Activated naive CD8-positive, alpha-beta T cell (primary cell): ENCODE measurements around the gene AURKAIP1.
A peak's percentile ranks its signal among the peaks of the same experiment; 100 is the strongest.
"Not testable (repeated sequence)": the region's sequence is repeated elsewhere in the genome, so short reads cannot be mapped to it uniquely, and the experiment has no call there.

Source experiments
- H3K27ac Mint-ChIP-seq: one replicate; pipeline ENCODE4 v1.8.0; 2021; ENCODE audit warnings: mixed read lengths
- H3K27me3 Mint-ChIP-seq: one replicate; pipeline ENCODE4 v1.8.0; 2021; ENCODE audit warnings: mixed read lengths
- H3K36me3 Mint-ChIP-seq: one replicate; pipeline ENCODE4 v1.8.0; 2021; ENCODE audit warnings: mixed read lengths
- H3K4me1 Mint-ChIP-seq: one replicate; pipeline ENCODE4 v1.8.0; 2021; ENCODE audit warnings: low read depth, mixed read lengths
- H3K4me3 Mint-ChIP-seq: one replicate; pipeline ENCODE4 v1.8.0; 2021; ENCODE audit warnings: mild to moderate bottlenecking, mixed read lengths
- H3K9me3 Mint-ChIP-seq: one replicate; pipeline ENCODE4 v1.8.0; 2021; ENCODE audit warnings: low read depth, mixed read lengths

AURKAIP1 gene

GRCh38 chr1:1374929-1375662, at the start of gene AURKAIP1:
TSS of gene AURKAIP1 (minus strand) at chr1:1375207. CDS start at chr1:1374756, 451 bp downstream.
- Mint-ChIP-seq H3K9me3 (no peaks in the 10 kb centered on the region), H3K27ac (peak within 1 kb of the TSS; percentile 93), H3K4me1 (peaks cover 14% of the 10 kb centered on the region), H3K4me3 (peak within 1 kb of the TSS; percentile 91), H3K27me3 (no peaks in the 10 kb centered on the region), H3K36me3 (no peaks in the 10 kb centered on the region)

GRCh38 chr1:1424707-1425106, 49.7 kb upstream of the AURKAIP1 start:
- H3K27ac Mint-ChIP-seq: no peak overlapping the region

DNA sequence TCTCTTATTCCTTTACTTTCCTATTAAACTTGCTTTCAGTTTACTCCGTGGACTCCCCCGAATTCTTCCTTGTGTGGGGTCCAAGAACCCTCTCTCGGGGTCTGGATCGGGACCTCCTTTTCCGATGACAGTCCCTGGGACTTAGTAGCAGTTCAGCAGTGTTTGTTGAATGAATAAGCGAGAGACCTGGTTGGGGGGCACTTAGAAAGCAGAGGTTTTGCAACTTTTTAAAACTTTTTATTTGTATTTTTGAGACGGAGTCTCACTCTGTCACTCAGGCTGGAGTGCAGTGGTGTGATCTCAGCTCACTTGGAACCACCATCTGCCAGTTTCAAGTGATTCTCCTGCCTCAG, 48.2 kb upstream of the AURKAIP1 start:
- Mint-ChIP-seq H3K9me3 (no peaks in the 10 kb centered on the region), H3K27me3 (no peaks in the 10 kb centered on the region), H3K27ac (no peak overlapping the region), H3K4me1 (peaks cover 2% of the 10 kb centered on the region), H3K36me3 (no peaks in the 10 kb centered on the region), H3K4me3 (no peak overlapping the region)

More at GRCh38 chr1:1424707-1425106, 49.7 kb upstream of the AURKAIP1 start:
- Mint-ChIP-seq H3K27me3 (peaks cover 3% of the 10 kb centered on the region), H3K36me3 (no peaks in the 10 kb centered on the region), H3K9me3 (no peaks in the 10 kb centered on the region), H3K4me1 (peaks cover 3% of the 10 kb centered on the region), H3K4me3 (no peak overlapping the region)

GRCh38 chr1:1422465-1423244, 47.6 kb upstream of the AURKAIP1 start:
- Mint-ChIP-seq H3K4me3 (no peak overlapping the region), H3K9me3 (no peaks in the 10 kb centered on the region), H3K27me3 (no peaks in the 10 kb centered on the region), H3K27ac (no peak overlapping the region), H3K36me3 (no peaks in the 10 kb centered on the region), H3K4me1 (peaks cover 2% of the 10 kb centered on the region)

GRCh38 chr1:1421907-1422464, 47.0 kb upstream of the AURKAIP1 start:
- no peaks in the 10 kb centered on the region for H3K27me3 Mint-ChIP-seq
- H3K4me1 Mint-ChIP-seq: peaks cover 2% of the 10 kb centered on the region
- no peak overlapping the region for H3K4me3 Mint-ChIP-seq
- no peak overlapping the region for H3K27ac Mint-ChIP-seq
- H3K9me3 Mint-ChIP-seq: no peaks in the 10 kb centered on the region
- no peaks in the 10 kb centered on the region for H3K36me3 Mint-ChIP-seq

DNA sequence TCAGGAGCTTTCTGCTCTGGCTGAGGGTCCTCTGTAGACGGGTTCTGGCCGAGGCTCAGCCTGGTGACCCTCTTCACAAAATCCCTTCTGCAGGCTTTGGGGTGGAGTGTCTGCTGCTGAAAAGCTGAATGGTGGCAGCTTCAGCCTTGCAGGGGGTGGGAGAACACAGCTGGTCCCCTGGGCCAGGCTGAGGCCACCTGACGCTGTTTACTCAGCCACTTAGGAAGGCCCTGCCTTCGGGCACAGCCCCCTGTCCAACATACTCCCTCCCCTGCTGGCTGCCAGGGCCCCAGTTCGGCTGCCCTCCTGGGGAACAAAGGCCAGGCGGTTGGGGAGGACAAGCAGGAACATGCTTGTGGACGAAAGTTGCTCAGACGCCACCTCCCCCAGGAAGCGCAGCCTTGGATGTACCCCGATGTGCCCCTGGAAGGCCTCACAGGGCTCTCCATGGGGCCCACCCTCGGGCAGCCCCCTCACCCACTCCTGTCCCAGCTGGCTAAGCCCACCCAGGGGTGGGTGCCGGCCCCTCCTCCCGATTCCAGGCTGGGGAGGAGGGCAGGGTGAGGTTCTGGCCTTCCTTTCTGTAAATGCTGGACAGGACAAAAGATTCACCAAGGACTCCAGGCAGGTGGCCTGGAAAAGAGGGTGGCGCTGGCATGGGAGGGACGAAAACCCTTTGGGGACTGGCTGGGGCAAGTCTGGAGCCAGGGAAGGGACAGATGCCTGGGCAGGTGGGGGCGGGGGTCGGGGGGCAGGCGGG, 46.3 kb upstream of the AURKAIP1 start, which contains the start of gene ANKRD65:
Gene ANKRD65, minus strand, starts transcription at position 130 of the 760 bp plus-strand sequence. CDS start 271 bp downstream, outside the sequence.
- Mint-ChIP-seq H3K27me3 (no peaks in the 10 kb centered on the region), H3K27ac (no peak within 1 kb of the TSS), H3K4me3 (peak within 1 kb of the TSS; percentile 23), H3K4me1 (peaks cover 2% of the 10 kb centered on the region), H3K36me3 (no peaks in the 10 kb centered on the region), H3K9me3 (no peaks in the 10 kb centered on the region)

GRCh38 chr1:1420654-1421141, 45.7 kb upstream of the AURKAIP1 start:
- H3K4me1 Mint-ChIP-seq: peaks cover 2% of the 10 kb centered on the region
- H3K36me3 Mint-ChIP-seq: no peaks in the 10 kb centered on the region
- no peak overlapping the region for H3K27ac Mint-ChIP-seq
- H3K9me3 Mint-ChIP-seq: no peaks in the 10 kb centered on the region
- no peaks in the 10 kb centered on the region for H3K27me3 Mint-ChIP-seq
- H3K4me3 Mint-ChIP-seq: peak overlapping the region; percentile 3

DNA sequence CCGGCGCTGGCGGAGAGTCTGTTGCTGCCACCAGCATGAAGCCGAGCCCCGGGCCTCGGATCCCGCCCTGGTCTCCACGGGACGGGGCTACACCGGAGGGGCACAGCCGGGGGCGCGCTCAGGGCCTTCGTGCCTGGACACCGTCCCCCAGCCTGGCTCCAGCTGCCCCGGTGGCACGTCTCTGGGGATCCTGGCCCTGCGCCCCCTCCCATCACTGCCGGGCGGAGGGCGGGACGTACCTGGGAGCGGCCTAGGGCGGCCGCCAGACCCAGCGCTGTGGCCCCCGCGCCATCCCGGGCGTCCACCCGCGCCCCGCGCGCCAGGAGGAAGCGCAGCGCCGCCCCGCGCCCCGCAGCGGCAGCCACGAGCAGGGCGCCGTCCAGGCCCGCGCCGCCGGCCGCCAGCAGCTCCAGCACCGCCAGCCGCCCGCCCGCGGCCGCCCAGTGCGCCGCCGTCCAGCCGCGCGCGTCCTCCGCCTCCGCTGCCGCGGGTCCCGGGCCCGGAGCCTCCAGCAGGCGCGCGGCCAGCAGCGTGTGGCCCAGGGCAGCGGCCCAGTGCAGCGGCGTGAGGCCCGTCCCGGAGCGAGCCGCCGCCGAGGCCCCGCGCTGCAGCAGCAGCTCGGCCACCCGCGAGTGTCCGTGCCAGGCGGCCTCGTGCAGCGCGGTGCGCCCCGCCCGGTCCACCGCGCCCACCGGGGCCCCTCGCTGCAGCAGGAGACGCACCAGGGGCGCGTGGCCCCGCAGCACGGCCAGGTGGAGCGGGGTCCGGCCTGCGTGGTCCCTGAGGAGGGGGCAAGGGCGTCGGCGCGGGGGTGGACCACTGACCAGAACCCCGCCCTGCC, 45.0 kb upstream of the AURKAIP1 start:
- peaks cover 2% of the 10 kb centered on the region for H3K4me1 Mint-ChIP-seq
- no peak overlapping the region for H3K27ac Mint-ChIP-seq

GRCh38 chr1:1419363-1419812, 44.4 kb upstream of the AURKAIP1 start:
- H3K27ac Mint-ChIP-seq: no peak overlapping the region

More for the DNA sequence above, 45.0 kb upstream of the AURKAIP1 start:
- Mint-ChIP-seq H3K9me3 (no peaks in the 10 kb centered on the region), H3K4me3 (no peak overlapping the region), H3K36me3 (no peaks in the 10 kb centered on the region), H3K27me3 (no peaks in the 10 kb centered on the region)

GRCh38 chr1:1418464-1419362, 43.7 kb upstream of the AURKAIP1 start:
- peaks cover 2% of the 10 kb centered on the region for H3K4me1 Mint-ChIP-seq
- H3K9me3 Mint-ChIP-seq: no peaks in the 10 kb centered on the region
- no peak overlapping the region for H3K4me3 Mint-ChIP-seq
- H3K27ac Mint-ChIP-seq: no peak overlapping the region
- H3K36me3 Mint-ChIP-seq: no peaks in the 10 kb centered on the region
- no peaks in the 10 kb centered on the region for H3K27me3 Mint-ChIP-seq

More at GRCh38 chr1:1419363-1419812, 44.4 kb upstream of the AURKAIP1 start:
- Mint-ChIP-seq H3K9me3 (no peaks in the 10 kb centered on the region), H3K4me3 (no peak overlapping the region), H3K4me1 (peaks cover 2% of the 10 kb centered on the region), H3K27me3 (no peaks in the 10 kb centered on the region), H3K36me3 (no peaks in the 10 kb centered on the region)

DNA sequence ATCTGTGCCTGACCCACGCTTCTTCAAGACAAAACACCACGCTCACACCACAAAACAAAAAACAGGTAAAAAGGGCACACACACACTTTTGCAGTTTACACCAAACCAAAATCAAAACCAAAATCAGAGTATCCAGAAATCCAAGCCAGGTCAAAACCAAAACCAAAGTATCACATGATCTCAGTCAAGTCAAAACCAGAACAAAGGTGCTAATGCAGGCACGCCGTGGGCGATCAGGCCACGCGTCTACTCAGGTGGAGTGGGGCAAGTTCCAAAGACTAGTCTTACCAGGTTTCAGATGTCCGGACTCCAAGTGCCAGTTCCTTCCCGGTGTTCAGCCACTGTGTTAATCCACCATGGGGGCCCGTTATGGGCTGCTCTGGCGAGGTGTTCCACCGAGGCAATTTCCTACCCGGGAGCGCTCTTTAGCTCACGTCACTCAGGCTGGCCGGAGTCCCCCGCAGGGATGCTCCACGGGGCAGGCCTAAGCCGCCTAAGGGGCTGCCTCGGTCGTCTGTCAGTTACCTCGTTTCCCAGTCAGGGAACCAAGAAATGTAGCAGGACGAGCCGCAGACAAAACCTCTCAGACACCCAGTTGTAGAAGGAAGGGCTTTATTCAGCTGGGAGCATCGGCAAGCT, 42.9 kb upstream of the AURKAIP1 start:
- H3K27ac Mint-ChIP-seq: not testable (repeated sequence)

DNA sequence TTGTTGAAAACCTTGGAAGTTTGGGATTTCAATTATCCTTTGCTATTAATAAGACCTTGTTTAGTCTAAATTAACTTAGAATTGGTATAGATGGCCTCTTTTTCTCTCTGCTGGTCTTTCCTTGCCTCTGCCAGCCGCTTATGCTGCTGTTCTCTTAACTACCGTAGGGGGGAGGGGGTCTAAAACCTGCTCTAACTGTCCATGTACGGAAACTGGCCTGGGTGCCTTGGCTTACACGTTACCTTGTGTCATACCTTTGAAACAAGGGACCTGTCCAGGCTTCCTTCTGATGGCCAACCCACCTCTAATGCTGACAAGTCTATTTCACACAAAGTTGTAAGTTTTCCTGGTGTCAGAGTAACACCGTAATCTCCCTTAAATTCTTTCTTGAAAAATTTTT, 42.4 kb upstream of the AURKAIP1 start:
- not testable (repeated sequence) for H3K36me3 Mint-ChIP-seq, H3K27me3 Mint-ChIP-seq, H3K4me3 Mint-ChIP-seq, H3K9me3 Mint-ChIP-seq, H3K4me1 Mint-ChIP-seq, H3K27ac Mint-ChIP-seq

More for the DNA sequence above, 42.9 kb upstream of the AURKAIP1 start:
- H3K36me3 Mint-ChIP-seq, H3K4me1 Mint-ChIP-seq, H3K4me3 Mint-ChIP-seq, H3K27me3 Mint-ChIP-seq, H3K9me3 Mint-ChIP-seq: not testable (repeated sequence)

DNA sequence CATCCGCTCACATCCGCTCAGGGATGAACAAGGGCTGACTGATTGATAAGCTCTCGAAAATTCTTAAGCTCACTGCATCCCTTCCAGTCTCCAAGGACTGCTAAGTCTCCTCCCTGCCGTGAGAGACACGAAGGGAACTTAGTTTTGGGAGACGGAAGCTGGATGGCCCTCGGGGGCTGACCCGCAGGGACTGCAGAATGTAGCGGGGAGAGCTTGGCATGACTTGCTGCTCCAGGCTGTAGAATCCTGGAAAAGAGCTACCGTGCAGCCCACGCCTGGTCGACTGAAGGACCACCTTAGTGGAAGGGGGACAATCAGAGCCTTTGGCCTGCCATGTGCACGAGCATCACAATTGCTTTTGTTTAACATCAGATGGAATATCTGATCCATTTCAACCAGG, 40.7 kb upstream of the AURKAIP1 start:
- Mint-ChIP-seq H3K4me1 (peaks cover 2% of the 10 kb centered on the region), H3K27me3 (no peaks in the 10 kb centered on the region), H3K27ac (no peak overlapping the region), H3K4me3 (no peak overlapping the region), H3K36me3 (no peaks in the 10 kb centered on the region), H3K9me3 (no peaks in the 10 kb centered on the region)
